Naive thymus-derived CD4-positive, alpha-beta T cell (primary cell): ENCODE data around the gene FBXO28. TPM values are rescaled to one million over a fixed set of nuclear protein-coding genes. Genes with fewer than 3 reads are reported as not detected.
A peak's percentile ranks its signal among the peaks of the same experiment; 100 is the strongest.

Source experiments
- ATAC-seq: fragments of 150-1000 bp; cut with Tn5 transposase; 2 replicates; pipeline ENCODE4 v1.10.0; 2021; ENCODE audit warnings: mild to moderate bottlenecking, moderate library complexity
- CTCF ChIA-PET: fragments of 350-600 bp; sonication (Branson Sonifier 250); formaldehyde crosslinking; loops from one replicate; lab custom pipeline; 2021; ENCODE audit warnings: antibody characterized with exemption; lab: Charles Lee
- POLR2A ChIA-PET: fragments of 350-600 bp; sonication (Branson Sonifier 250); formaldehyde crosslinking; loops from one replicate; lab custom pipeline; 2021; ENCODE audit warnings: antibody characterized with exemption, inconsistent platforms; lab: Charles Lee
- DNase-seq, 9 donors: peaks; one replicate each; pipeline versions ENCODE4 v3.0.0 to v3.0.0-alpha.2; 2020 to 2022; ENCODE audit warnings: mixed read lengths in 1 of 9
- H3K27ac ChIP-seq: one replicate; pipeline ENCODE4 v1.7.0; 2013; ENCODE audit warnings: mild to moderate bottlenecking, low read depth, low read length, moderate library complexity
- H3K27me3 ChIP-seq, 2 donors: one replicate each; pipeline ENCODE4 v1.7.0; 2013; ENCODE audit warnings: low read length in 2 of 2, mild to moderate bottlenecking in 2 of 2, moderate library complexity in 2 of 2; ENCODE audit not compliant: control insufficient read depth in 2 of 2, insufficient read depth in 2 of 2
- H3K36me3 ChIP-seq, 3 experiments: 1 replicate in 2 of 3; 2 replicates in 1 of 3; pipeline ENCODE4 v1.7.0; 2013; ENCODE audit warnings: low read length in 3 of 3, mild to moderate bottlenecking in 3 of 3, moderate library complexity in 1 of 3; ENCODE audit not compliant: insufficient read depth in 3 of 3, control insufficient read depth in 2 of 3
- H3K4me1 ChIP-seq, 2 donors: one replicate each; pipeline ENCODE4 v1.7.0; 2013; ENCODE audit warnings: low read length in 2 of 2, mild to moderate bottlenecking in 2 of 2, moderate library complexity in 1 of 2; ENCODE audit not compliant: control insufficient read depth in 2 of 2, insufficient read depth in 2 of 2
- H3K4me3 ChIP-seq: 2 replicates; pipeline ENCODE4 v1.7.0; 2013; ENCODE audit warnings: mild to moderate bottlenecking, low read length
- H3K9me3 ChIP-seq, 3 experiments: 1 replicate in 2 of 3; 2 replicates in 1 of 3; pipeline ENCODE4 v1.7.0; 2013; ENCODE audit warnings: low read length in 3 of 3; ENCODE audit not compliant: control insufficient read depth in 2 of 3
- H3K27ac Mint-ChIP-seq, 9 donors: one replicate each; pipeline ENCODE4 v1.8.0; 2020 to 2022; ENCODE audit warnings: mixed read lengths in 9 of 9, mild to moderate bottlenecking in 8 of 9, moderate library complexity in 5 of 9, inconsistent platforms in 2 of 9
- H3K27me3 Mint-ChIP-seq, 5 donors: one replicate each; pipeline ENCODE4 v1.8.0; 2021 to 2022; ENCODE audit warnings: mixed read lengths in 5 of 5, mild to moderate bottlenecking in 1 of 5
- H3K36me3 Mint-ChIP-seq, 5 donors: one replicate each; pipeline ENCODE4 v1.8.0; 2020 to 2022; ENCODE audit warnings: mixed read lengths in 5 of 5, mild to moderate bottlenecking in 3 of 5, inconsistent platforms in 1 of 5
- H3K4me1 Mint-ChIP-seq, 7 donors: one replicate each; pipeline ENCODE4 v1.8.0; 2020 to 2022; ENCODE audit warnings: mixed read lengths in 7 of 7, mild to moderate bottlenecking in 3 of 7, inconsistent platforms in 1 of 7
- H3K4me3 Mint-ChIP-seq, 10 donors: one replicate each; pipeline ENCODE4 v1.8.0; 2020 to 2022; ENCODE audit warnings: mild to moderate bottlenecking in 10 of 10, mixed read lengths in 10 of 10, moderate library complexity in 6 of 10, inconsistent platforms in 2 of 10
- H3K9me3 Mint-ChIP-seq, 11 donors: one replicate each; pipeline ENCODE4 v1.8.0; 2020 to 2022; ENCODE audit warnings: mixed read lengths in 11 of 11, mild to moderate bottlenecking in 4 of 11, inconsistent platforms in 1 of 11, moderate library complexity in 1 of 11
- intact Hi-C, 2 donors: fragments of 100-400 bp; cut with micrococcal nuclease; formaldehyde crosslinking; loops; one replicate each; pipeline ENCODE4 v1.15.1; 2023
- polyA plus RNA-seq, 2 donors: library from polyadenylated mRNA; unstranded; fragments of 300-500 nt; fragmentation: Illumina TruSeq; gene quantifications; one replicate each; pipeline ENCODE4 v1.2.3, GENCODE V29; 2021
- total RNA-seq, 6 experiments: library from RNA in 5 of 6; stranded (reverse) in 5 of 6; gene quantifications; 1 replicate in 5 of 6; 2 replicates in 1 of 6; pipeline ENCODE4 v1.2.3 and lab custom pipeline; 2021 to 2026

Gene FBXO28
- total and polyA plus RNA-seq, 7 experiments from 2014 or later: 15.1 to 37.8 (median 26.2) TPM

GRCh38 chr1:224114787-224115175 is 870 bp downstream of the FBXO28 start:
- DNase-seq (peak in 1 of 9 donors; percentile 5), ATAC-seq (no peak)
- ChIA-PET POLR2A (interaction anchor here (0.6 to 3.4 kb wide), 7 partner anchors 10 to 342 kb away, joined by 3 to 9 read pairs (median 6); partner anchors contain the start of genes NVL and WDR26), CTCF (interaction anchor here (0.7 to 2.2 kb wide), 5 partner anchors 215 to 343 kb away, joined by 3 to 16 read pairs (median 4); partner anchors contain the start of gene NVL)
- H3K4me1 ChIP-seq: peaks cover 4 to 14% of the 10 kb centered on the region in 2 donors
- H3K27ac ChIP-seq: peak overlapping the region; percentile 92
- H3K4me3 ChIP-seq: peak overlapping the region; percentile 92
- H3K36me3 ChIP-seq: peaks cover 0 to 10% (median 1%) of the 10 kb centered on the region in 3 experiments
- Mint-ChIP-seq H3K4me1 (peaks cover 16 to 47% (median 37%) of the 10 kb centered on the region in 7 donors), H3K27ac (peak overlapping the region; percentile 89 to 96 (median 94)), H3K9me3 (no peaks in the 10 kb centered on the region), H3K36me3 (peaks cover 0 to 6% (median 6%) of the 10 kb centered on the region in 5 donors), H3K4me3 (peak overlapping the region; percentile 89 to 96 (median 92)), H3K27me3 (peaks cover 0 to 20% (median 6%) of the 10 kb centered on the region in 5 donors)
- H3K9me3 ChIP-seq: no peaks in the 10 kb centered on the region
- intact Hi-C loops: loop anchor here (1.0 to 10.0 kb wide), 10 partner anchors 56 to 508 kb away; partner anchors contain the start of genes CNIH4 (in 2 of the 2), DEGS1 (in 2 of the 2), NVL (in 2 of the 2) and TP53BP2 (in 2 of the 2)
- H3K27me3 ChIP-seq: no peaks in the 10 kb centered on the region

GRCh38 chr1:224116131-224116530 is 2.2 kb downstream of the FBXO28 start:
- Mint-ChIP-seq H3K9me3 (no peaks in the 10 kb centered on the region), H3K4me1 (peaks cover 19 to 53% (median 44%) of the 10 kb centered on the region in 7 donors), H3K27ac (peak overlapping the region in 8 of 9 donors; percentile 37 to 94 (median 76)), H3K36me3 (peaks cover 0 to 10% (median 9%) of the 10 kb centered on the region in 5 donors), H3K4me3 (peak overlapping the region; percentile 48 to 96 (median 70)), H3K27me3 (peaks cover 0 to 7% (median 0%) of the 10 kb centered on the region in 5 donors)
- peaks cover 4 to 14% of the 10 kb centered on the region in 2 donors for H3K4me1 ChIP-seq
- no peaks in the 10 kb centered on the region for H3K27me3 ChIP-seq
- DNase-seq (peak in 6 of 9 donors; percentile 35 to 63 (median 58)), ATAC-seq (peak; percentile 49)
- H3K9me3 ChIP-seq: no peaks in the 10 kb centered on the region
- H3K4me3 ChIP-seq: no peak overlapping the region
- CTCF ChIA-PET: interaction anchor here (0.9 to 2.2 kb wide), 11 partner anchors 53 to 343 kb away, joined by 3 to 16 read pairs (median 4); partner anchors contain the start of genes CNIH4 and NVL
- peaks cover 0 to 10% (median 6%) of the 10 kb centered on the region in 3 experiments for H3K36me3 ChIP-seq
- intact Hi-C loops: loop anchor here (1.0 to 10.0 kb wide), 6 partner anchors 131 to 418 kb away; partner anchors contain the start of gene TP53BP2 (in 2 of the 2)
- POLR2A ChIA-PET: interaction anchor here (0.6 to 3.4 kb wide), 9 partner anchors 13 to 341 kb away, joined by 3 to 9 read pairs (median 4); partner anchors contain the start of gene NVL
- H3K27ac ChIP-seq: peak overlapping the region; percentile 92

GRCh38 chr1:224118688-224119087 is 4.8 kb downstream of the FBXO28 start:
- H3K36me3 ChIP-seq: peaks cover 0 to 10% (median 6%) of the 10 kb centered on the region in 3 experiments
- no peak for DNase-seq
- H3K4me3 Mint-ChIP-seq: no peak overlapping the region
- peaks cover 4 to 10% of the 10 kb centered on the region in 2 donors for H3K4me1 ChIP-seq
- H3K27me3 Mint-ChIP-seq: no peaks in the 10 kb centered on the region
- H3K27me3 ChIP-seq: no peaks in the 10 kb centered on the region
- no peak overlapping the region for H3K27ac Mint-ChIP-seq
- no peak overlapping the region for H3K4me3 ChIP-seq
- peaks cover 0 to 10% (median 9%) of the 10 kb centered on the region in 5 donors for H3K36me3 Mint-ChIP-seq
- H3K4me1 Mint-ChIP-seq: peaks cover 16 to 63% (median 50%) of the 10 kb centered on the region in 7 donors
- no peak for ATAC-seq
- no peaks in the 10 kb centered on the region for H3K9me3 Mint-ChIP-seq
- ChIA-PET POLR2A (interaction anchor here (0.6 to 1.9 kb wide), 3 partner anchors 208 to 316 kb away, joined by 4 to 5 read pairs (median 5); partner anchors contain the start of genes NVL and WDR26), CTCF (interaction anchor here (1.2 kb wide), 2 partner anchors 9 to 338 kb away, joined by 3 to 6 read pairs; no protein-coding TSS in a partner anchor)
- intact Hi-C loops: loop anchor here (5.0 to 10.0 kb wide), 3 partner anchors 129 to 274 kb away; partner anchors contain the start of gene TP53BP2 (in 2 of the 2)
- H3K27ac ChIP-seq: no peak overlapping the region
- H3K9me3 ChIP-seq: no peaks in the 10 kb centered on the region

- Mint-ChIP-seq H3K4me3 (no peak overlapping the region), H3K27me3 (no peaks in the 10 kb centered on the region), H3K4me1 (peaks cover 21 to 61% (median 50%) of the 10 kb centered on the region in 7 donors), H3K9me3 (no peaks in the 10 kb centered on the region), H3K36me3 (peaks cover 0 to 13% (median 9%) of the 10 kb centered on the region in 5 donors), H3K27ac (no peak overlapping the region)
- POLR2A ChIA-PET: no interaction called here
- no peak overlapping the region for H3K27ac ChIP-seq
- CTCF ChIA-PET: no interaction called here
- DNase-seq (no peak), ATAC-seq (no peak)
- no peaks in the 10 kb centered on the region for H3K27me3 ChIP-seq
- no peak overlapping the region for H3K4me3 ChIP-seq
- no peaks in the 10 kb centered on the region for H3K4me1 ChIP-seq
- H3K36me3 ChIP-seq: peaks cover 0 to 6% (median 4%) of the 10 kb centered on the region in 3 experiments
- intact Hi-C loops: no loop called here
- H3K9me3 ChIP-seq: no peaks in the 10 kb centered on the region
These were observed 9.2 kb downstream of the FBXO28 start for GRCh38 chr1:224123136-224123535.

GRCh38 chr1:224124220-224124619 is 10.3 kb downstream of the FBXO28 start:
- CTCF ChIA-PET: interaction anchor here (0.5 kb wide), 1 partner anchor 404 kb away, joined by 3 read pairs; no protein-coding TSS in a partner anchor
- H3K27ac Mint-ChIP-seq: peak overlapping the region in 1 of 9 donors; percentile 36
- POLR2A ChIA-PET: interaction anchor here (0.9 kb wide), 1 partner anchor 9 kb away, joined by 3 read pairs; no protein-coding TSS in a partner anchor

GRCh38 chr1:224127925-224128819 is 14.3 kb downstream of the FBXO28 start:
- Mint-ChIP-seq H3K4me3 (no peak overlapping the region), H3K4me1 (peaks cover 5 to 29% (median 26%) of the 10 kb centered on the region in 7 donors), H3K36me3 (peaks cover 0 to 31% (median 22%) of the 10 kb centered on the region in 5 donors), H3K27me3 (no peaks in the 10 kb centered on the region), H3K9me3 (no peaks in the 10 kb centered on the region), H3K27ac (no peak overlapping the region)
- H3K4me1 ChIP-seq: no peaks in the 10 kb centered on the region
- H3K4me3 ChIP-seq: no peak overlapping the region
- peaks cover 0 to 22% (median 18%) of the 10 kb centered on the region in 3 experiments for H3K36me3 ChIP-seq
- ChIA-PET CTCF (no interaction called here), POLR2A (interaction anchor here (0.8 to 1.5 kb wide), 2 partner anchors 12 to 338 kb away, joined by 3 read pairs; no protein-coding TSS in a partner anchor)
- intact Hi-C loops: no loop called here
- ATAC-seq (no peak), DNase-seq (no peak)
- no peak overlapping the region for H3K27ac ChIP-seq
- no peaks in the 10 kb centered on the region for H3K27me3 ChIP-seq
- H3K9me3 ChIP-seq: no peaks in the 10 kb centered on the region

More at GRCh38 chr1:224124220-224124619, 10.3 kb downstream of the FBXO28 start:
- no peaks in the 10 kb centered on the region for H3K9me3 Mint-ChIP-seq
- H3K27ac ChIP-seq: no peak overlapping the region
- no peaks in the 10 kb centered on the region for H3K27me3 ChIP-seq
- H3K4me3 Mint-ChIP-seq: no peak overlapping the region
- H3K4me3 ChIP-seq: no peak overlapping the region
- H3K4me1 Mint-ChIP-seq: peaks cover 21 to 57% (median 49%) of the 10 kb centered on the region in 7 donors
- DNase-seq (no peak), ATAC-seq (no peak)
- intact Hi-C loops: no loop called here
- peaks cover 0 to 13% (median 8%) of the 10 kb centered on the region in 5 donors for H3K36me3 Mint-ChIP-seq
- H3K9me3 ChIP-seq: no peaks in the 10 kb centered on the region
- H3K36me3 ChIP-seq: peaks cover 0 to 6% (median 4%) of the 10 kb centered on the region in 3 experiments
- H3K27me3 Mint-ChIP-seq: no peaks in the 10 kb centered on the region
- H3K4me1 ChIP-seq: no peaks in the 10 kb centered on the region
